ENCODE results near the gene MORC3. TPM values are rescaled to one million over a fixed set of nuclear protein-coding genes. Genes with fewer than 3 reads are reported as not detected.

The MORC3 gene
- total and polyA plus RNA-seq, 2 donors (not counting 1 experiment from before 2014, with no cell fraction given) = 44.9 to 104 TPM

- peak overlapping the region; percentile 69 to 98 (median 94) for H3K4me3 ChIP-seq (ENCODE audit: control extremely low read depth in 1 of 5, extremely low read depth in 1 of 5, insufficient read depth in 1 of 5, low read depth in 2 of 5, low read length in 4 of 5)
- H4K20me1 ChIP-seq (ENCODE audit: control insufficient read depth, insufficient read depth, low read length, poor library complexity, severe bottlenecking) = peaks cover 11% of the 10 kb centered on the region
- peaks cover 54% of the 10 kb centered on the region for H3K79me2 ChIP-seq (ENCODE audit: control insufficient read depth, insufficient read depth, low read length)
- H2AFZ ChIP-seq (ENCODE audit: insufficient read depth, low read depth, low read length, poor library complexity, severe bottlenecking) = peak overlapping the region; percentile 73
- TF ChIP-seq, protein P1, sequence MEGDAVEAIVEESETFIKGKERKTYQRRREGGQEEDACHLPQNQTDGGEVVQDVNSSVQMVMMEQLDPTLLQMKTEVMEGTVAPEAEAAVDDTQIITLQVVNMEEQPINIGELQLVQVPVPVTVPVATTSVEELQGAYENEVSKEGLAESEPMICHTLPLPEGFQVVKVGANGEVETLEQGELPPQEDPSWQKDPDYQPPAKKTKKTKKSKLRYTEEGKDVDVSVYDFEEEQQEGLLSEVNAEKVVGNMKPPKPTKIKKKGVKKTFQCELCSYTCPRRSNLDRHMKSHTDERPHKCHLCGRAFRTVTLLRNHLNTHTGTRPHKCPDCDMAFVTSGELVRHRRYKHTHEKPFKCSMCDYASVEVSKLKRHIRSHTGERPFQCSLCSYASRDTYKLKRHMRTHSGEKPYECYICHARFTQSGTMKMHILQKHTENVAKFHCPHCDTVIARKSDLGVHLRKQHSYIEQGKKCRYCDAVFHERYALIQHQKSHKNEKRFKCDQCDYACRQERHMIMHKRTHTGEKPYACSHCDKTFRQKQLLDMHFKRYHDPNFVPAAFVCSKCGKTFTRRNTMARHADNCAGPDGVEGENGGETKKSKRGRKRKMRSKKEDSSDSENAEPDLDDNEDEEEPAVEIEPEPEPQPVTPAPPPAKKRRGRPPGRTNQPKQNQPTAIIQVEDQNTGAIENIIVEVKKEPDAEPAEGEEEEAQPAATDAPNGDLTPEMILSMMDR (IDR thresholded peaks at IDR 0.05) = no peak
- TF ChIP-seq EZH2 (IDR thresholded peaks at IDR 0.05; ENCODE audit: borderline replicate concordance, insufficient read depth, low read depth, low read length, poor library complexity, severe bottlenecking) = no peak
- Mint-ChIP-seq H3K27ac (peak overlapping the region; percentile 95), H3K9me3 (ENCODE audit: insufficient read depth) (no peaks in the 10 kb centered on the region), H3K27me3 (no peaks in the 10 kb centered on the region), H3K4me3 (peak overlapping the region; percentile 94), H3K4me1 (peaks cover 56% of the 10 kb centered on the region)
- no peak for ATAC-seq (ENCODE audit: low read depth)
- peaks cover 0 to 21% of the 10 kb centered on the region in 2 experiments for H3K36me3 ChIP-seq (replicated peaks in 1 of 2; ENCODE audit: control extremely low read depth in 1 of 2, control insufficient read depth in 1 of 2, extremely low read depth in 1 of 2, insufficient read depth in 2 of 2, low read length in 1 of 2)
- H3K27me3 ChIP-seq (replicated peaks in 1 of 4; ENCODE audit: control extremely low read depth in 1 of 4, control insufficient read depth in 3 of 4, insufficient read depth in 4 of 4, low read length in 3 of 4) = no peaks in the 10 kb centered on the region
- H3K9ac ChIP-seq (ENCODE audit: low read length) = peak overlapping the region; percentile 92
- peak; percentile 72 for DNase-seq
- WGBS (ENCODE audit: insufficient coverage) = under 1% methylated on average over 48 of the region's 62 CpGs
- H3K4me1 ChIP-seq (ENCODE audit: control insufficient read depth in 2 of 2, insufficient read depth in 2 of 2, low read length in 2 of 2) = peaks cover 35 to 41% of the 10 kb centered on the region in 2 donors
- CTCF ChIA-PET = interaction anchor here (0.8 to 6.4 kb wide), 23 partner anchors 8 to 169 kb away, joined by 3 to 76 read pairs (median 5); no protein-coding TSS in a partner anchor
- H3K27ac ChIP-seq (ENCODE audit: low read length in 2 of 2) = peak overlapping the region; percentile 86 to 92
- H3K4me2 ChIP-seq (replicated peaks; ENCODE audit: low read depth, low read length, poor library complexity, severe bottlenecking) = peak overlapping the region; percentile 86
- POLR2A ChIA-PET = interaction anchor here (0.9 to 5.0 kb wide), 16 partner anchors 9 to 260 kb away, joined by 3 to 123 read pairs (median 9); partner anchors contain the start of gene SETD4
- H3K9me3 ChIP-seq (ENCODE audit: control extremely low read depth in 1 of 3, control insufficient read depth in 2 of 3, insufficient read depth in 1 of 3, low read length in 2 of 3) = peaks cover 0 to 12% (median 0%) of the 10 kb centered on the region in 3 donors
- intact Hi-C loops (cut with micrococcal nuclease) = loop anchor here (1.0 to 5.0 kb wide), 8 partner anchors 11 to 1047 kb away; partner anchors contain the start of genes DOP1B, DYRK1A and SETD4
Observed at GRCh38 chr21:36320421-36321324, 676 bp downstream of the MORC3 start.

All from B cell (primary cell).